K562 (cell line): Measurements from ENCODE around the gene EFHB. TPM values are rescaled to one million over a fixed set of nuclear protein-coding genes. Genes with fewer than 3 reads are reported as not detected.
A peak's percentile ranks its signal among the peaks of the same experiment; 100 is the strongest.

Source experiments
- GATA2 ChIP-seq: sonication (generic); formaldehyde crosslinking; IDR thresholded peaks from 2 replicates; pipeline ENCODE4 v1.4.0; 2020; ENCODE audit warnings: mild to moderate bottlenecking, missing genetic modification reagents
- MAFF ChIP-seq: IDR thresholded peaks from 2 replicates; pipeline ENCODE4 v1.6.1; 2012; ENCODE audit warnings: low read length, improper control_type of control experiment
- MAFK ChIP-seq: IDR thresholded peaks from 2 replicates; pipeline ENCODE4 v1.6.1; 2011; ENCODE audit warnings: low read length, improper control_type of control experiment
- MXI1 ChIP-seq: IDR thresholded peaks from 2 replicates; pipeline ENCODE4 v1.6.1; 2011; ENCODE audit warnings: low read depth, mild to moderate bottlenecking, improper control_type of control experiment, low read length
- PYGO2 ChIP-seq: fragments of 450-650 bp; IDR thresholded peaks from 2 replicates; pipeline ENCODE4 v1.6.1; 2016; ENCODE audit warnings: mild to moderate bottlenecking, missing genetic modification characterization, moderate library complexity, missing compliant biosample characterization
- RBBP5 ChIP-seq: fragments of 200-600 bp; sonication (generic); IDR thresholded peaks from 2 replicates; pipeline ENCODE4 v1.6.1; 2012; ENCODE audit warnings: borderline replicate concordance, mild to moderate bottlenecking, low read length, control low read depth, inconsistent platforms; ENCODE audit not compliant: insufficient read depth, poor library complexity, severe bottlenecking
- SMARCB1 ChIP-seq: IDR thresholded peaks from 2 replicates; pipeline ENCODE4 v1.6.1; 2011; ENCODE audit warnings: improper control_type of control experiment, low read depth; ENCODE audit not compliant: insufficient read length
- SP2 ChIP-seq: IDR thresholded peaks from 2 replicates; pipeline ENCODE4 v1.6.1; 2011; ENCODE audit warnings: mild to moderate bottlenecking, low read depth, low read length, moderate library complexity; ENCODE audit not compliant: poor library complexity, severe bottlenecking; ENCODE audit errors: extremely low read depth
- TFAM ChIP-seq: fragments of 250-450 bp; sonication (Bioruptor Pico); conservative IDR thresholded peaks from 2 replicates; pipeline ENCODE4 v1.5.0; 2021; ENCODE audit warnings: mild to moderate bottlenecking, moderate library complexity
- ZBTB8A ChIP-seq: fragments of 450-650 bp; IDR thresholded peaks from 2 replicates; pipeline ENCODE4 v1.6.1; 2018; ENCODE audit warnings: mild to moderate bottlenecking, moderate library complexity; ENCODE audit not compliant: partially characterized antibody
- ZFP30 ChIP-seq: fragments of 250-450 bp; sonication (Bioruptor Pico); IDR thresholded peaks from 2 replicates; pipeline ENCODE4 v1.8.0; 2022; ENCODE audit warnings: moderate library complexity, mild to moderate bottlenecking, inconsistent platforms, borderline replicate concordance
- ZFX ChIP-seq: sonication (generic); formaldehyde crosslinking; IDR thresholded peaks from 2 replicates; pipeline ENCODE4 v1.8.0; 2022; ENCODE audit warnings: mild to moderate bottlenecking, missing genetic modification reagents, moderate library complexity
- ZNF12 ChIP-seq: sonication (generic); formaldehyde crosslinking; IDR thresholded peaks from 2 replicates; pipeline ENCODE4 v1.4.0; 2020; ENCODE audit warnings: mild to moderate bottlenecking, missing genetic modification reagents
- ZNF239 ChIP-seq: fragments of 250-450 bp; sonication (Bioruptor Pico); IDR thresholded peaks from 2 replicates; pipeline ENCODE4 v1.4.0; 2020; ENCODE audit warnings: mild to moderate bottlenecking
- ZNF507 ChIP-seq: conservative IDR thresholded peaks from 2 replicates; pipeline ENCODE4 v1.6.1; 2017; ENCODE audit warnings: missing genetic modification characterization, missing compliant biosample characterization
- ZNF695 ChIP-seq: fragments of 450-650 bp; formaldehyde crosslinking; IDR thresholded peaks from 2 replicates; pipeline ENCODE4 v1.4.0; 2020; ENCODE audit warnings: mild to moderate bottlenecking, moderate library complexity
- ZNF764 ChIP-seq: fragments of 250-450 bp; sonication (Bioruptor Pico); IDR thresholded peaks from 2 replicates; pipeline ENCODE4 v1.4.0; 2020; ENCODE audit warnings: low read depth, mild to moderate bottlenecking, moderate library complexity
- polyA plus RNA-seq, 8 experiments: library from polyadenylated mRNA; depleted of rRNA in 4 of 8; stranded (reverse) in 5 of 8; unstranded in 3 of 8; fragments of >200 nt; fragmentation: Nextera tagmentation in 2 of 8; fragmentation: Illumina TruSeq in 1 of 8; extraction: Ambion mirVana in 2 of 8; extraction: Trizol in 1 of 8; gene quantifications; 2 replicates each; pipeline versions ENCODE4 v1.2.1 to v1.2.3, GENCODE V29; 2011 to 2014; ENCODE audit warnings: inconsistent platforms in 1 of 8, missing spikeins in 1 of 8
- total RNA-seq, 7 experiments: library from RNA; depleted of rRNA in 6 of 7; stranded (reverse); fragments of >200 nt in 6 of 7; fragmentation: Illumina TruSeq in 2 of 7; extraction: Trizol in 2 of 7; gene quantifications; 2 replicates each; pipeline versions ENCODE4 v1.2.1 to v1.2.3, GENCODE V29; 2011 to 2021; ENCODE audit warnings: low replicate concordance in 1 of 7
- TF ChIP-seq, protein P1 (sequence below): fragments of 250-450 bp; sonication (Bioruptor Pico); IDR thresholded peaks from 2 replicates; pipeline ENCODE4 v1.8.0; 2021; ENCODE audit warnings: moderate library complexity, mild to moderate bottlenecking, inconsistent platforms
- TF ChIP-seq, protein P2 (sequence below): fragments of 250-450 bp; sonication (Bioruptor Pico); IDR thresholded peaks from 2 replicates; pipeline ENCODE4 v1.5.0; 2021
- TF ChIP-seq, protein P3 (sequence below): sonication (generic); formaldehyde crosslinking; IDR thresholded peaks from 2 replicates; pipeline ENCODE4 v1.9.0; 2022; ENCODE audit warnings: mild to moderate bottlenecking, missing genetic modification reagents
- TF ChIP-seq, protein P4 (sequence below): fragments of 250-450 bp; sonication (Bioruptor Pico); IDR thresholded peaks from 2 replicates; pipeline ENCODE4 v1.8.0; 2022; ENCODE audit warnings: inconsistent platforms, mild to moderate bottlenecking, moderate library complexity, borderline replicate concordance

The EFHB gene
- total and polyA plus RNA-seq, 9 of the 15 experiments (the other 6 are each of a cell fraction or from before 2014, with no cell fraction given): 1.5 to 4.0 (median 1.8) TPM

DNA sequence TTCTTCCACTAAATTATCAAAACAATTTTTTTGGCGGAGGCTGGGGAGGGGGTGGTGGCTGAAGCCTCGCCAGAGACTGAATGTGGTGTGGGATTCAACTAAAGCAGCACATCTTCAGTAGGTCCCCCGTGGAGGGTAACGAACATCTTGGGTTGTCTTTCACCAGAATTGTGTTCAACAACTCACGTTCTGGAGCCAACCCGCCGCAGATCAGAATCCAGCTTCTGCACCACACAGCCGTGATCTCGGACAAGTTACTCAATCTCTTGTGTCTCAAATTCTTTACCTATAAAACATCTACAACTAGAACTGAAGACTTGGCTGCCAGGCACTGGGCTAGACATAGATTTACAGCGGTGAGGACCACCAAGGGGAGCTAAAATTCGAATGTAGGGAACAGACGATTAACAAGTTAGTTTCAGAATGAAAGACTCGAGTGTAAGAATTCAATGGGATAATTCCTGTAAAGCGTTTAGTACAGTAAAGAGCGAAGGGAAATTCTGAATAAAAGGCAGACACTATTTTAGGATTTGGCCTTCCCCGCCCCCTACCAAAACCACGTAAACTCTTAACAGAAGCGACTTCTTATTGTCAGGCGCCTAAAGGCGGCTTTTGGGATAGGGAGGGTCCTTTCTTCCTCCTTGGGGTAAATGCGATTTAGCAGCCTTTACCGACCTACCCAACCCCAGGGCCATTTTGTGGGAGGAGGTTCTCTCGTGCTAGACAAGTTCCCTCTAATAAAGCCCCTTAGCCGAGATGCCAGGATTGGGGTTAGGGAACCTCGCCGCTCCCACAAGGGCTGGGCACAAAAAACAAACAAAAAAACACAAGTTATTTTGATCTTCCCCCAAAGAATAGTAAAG is 12.2 kb upstream of the EFHB start (continued):
- TF ChIP-seq, protein P1, sequence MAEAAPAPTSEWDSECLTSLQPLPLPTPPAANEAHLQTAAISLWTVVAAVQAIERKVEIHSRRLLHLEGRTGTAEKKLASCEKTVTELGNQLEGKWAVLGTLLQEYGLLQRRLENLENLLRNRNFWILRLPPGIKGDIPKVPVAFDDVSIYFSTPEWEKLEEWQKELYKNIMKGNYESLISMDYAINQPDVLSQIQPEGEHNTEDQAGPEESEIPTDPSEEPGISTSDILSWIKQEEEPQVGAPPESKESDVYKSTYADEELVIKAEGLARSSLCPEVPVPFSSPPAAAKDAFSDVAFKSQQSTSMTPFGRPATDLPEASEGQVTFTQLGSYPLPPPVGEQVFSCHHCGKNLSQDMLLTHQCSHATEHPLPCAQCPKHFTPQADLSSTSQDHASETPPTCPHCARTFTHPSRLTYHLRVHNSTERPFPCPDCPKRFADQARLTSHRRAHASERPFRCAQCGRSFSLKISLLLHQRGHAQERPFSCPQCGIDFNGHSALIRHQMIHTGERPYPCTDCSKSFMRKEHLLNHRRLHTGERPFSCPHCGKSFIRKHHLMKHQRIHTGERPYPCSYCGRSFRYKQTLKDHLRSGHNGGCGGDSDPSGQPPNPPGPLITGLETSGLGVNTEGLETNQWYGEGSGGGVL: no peak
- TF ChIP-seq TFAM (CRISPR knock-in tag) (no peak), ZNF12 (CRISPR knock-in tag) (no peak), ZNF507 (tag) (no peak), ZNF764 (CRISPR knock-in tag) (0 out of 2 replicates have a peak, but pooled peaks have one; percentile 60), ZFX (CRISPR knock-in tag) (no peak; the same call in 1 of the 2 replicates), SMARCB1 (no peak), ZNF239 (CRISPR knock-in tag) (peak; percentile 32; the same call in 1 of the 2 replicates), PYGO2 (tag) (peak; percentile 15; the same call in 1 of the 2 replicates), ZBTB8A (no peak), ZNF695 (CRISPR knock-in tag) (no peak), MAFF (no peak), MXI1 (no peak), ZFP30 (CRISPR knock-in tag) (0 out of 2 replicates have a peak, but pooled peaks have one; percentile 80), SP2 (no peak), GATA2 (CRISPR knock-in tag) (no peak), RBBP5 (no peak), MAFK (no peak)
- TF ChIP-seq, protein P2, sequence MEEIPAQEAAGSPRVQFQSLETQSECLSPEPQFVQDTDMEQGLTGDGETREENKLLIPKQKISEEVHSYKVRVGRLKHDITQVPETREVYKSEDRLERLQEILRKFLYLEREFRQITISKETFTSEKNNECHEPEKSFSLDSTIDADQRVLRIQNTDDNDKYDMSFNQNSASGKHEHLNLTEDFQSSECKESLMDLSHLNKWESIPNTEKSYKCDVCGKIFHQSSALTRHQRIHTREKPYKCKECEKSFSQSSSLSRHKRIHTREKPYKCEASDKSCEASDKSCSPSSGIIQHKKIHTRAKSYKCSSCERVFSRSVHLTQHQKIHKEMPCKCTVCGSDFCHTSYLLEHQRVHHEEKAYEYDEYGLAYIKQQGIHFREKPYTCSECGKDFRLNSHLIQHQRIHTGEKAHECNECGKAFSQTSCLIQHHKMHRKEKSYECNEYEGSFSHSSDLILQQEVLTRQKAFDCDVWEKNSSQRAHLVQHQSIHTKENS (CRISPR knock-in tag): no peak
- TF ChIP-seq, protein P3, sequence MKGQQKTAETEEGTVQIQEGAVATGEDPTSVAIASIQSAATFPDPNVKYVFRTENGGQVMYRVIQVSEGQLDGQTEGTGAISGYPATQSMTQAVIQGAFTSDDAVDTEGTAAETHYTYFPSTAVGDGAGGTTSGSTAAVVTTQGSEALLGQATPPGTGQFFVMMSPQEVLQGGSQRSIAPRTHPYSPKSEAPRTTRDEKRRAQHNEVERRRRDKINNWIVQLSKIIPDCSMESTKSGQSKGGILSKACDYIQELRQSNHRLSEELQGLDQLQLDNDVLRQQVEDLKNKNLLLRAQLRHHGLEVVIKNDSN (CRISPR knock-in tag): no peak
- TF ChIP-seq, protein P4, sequence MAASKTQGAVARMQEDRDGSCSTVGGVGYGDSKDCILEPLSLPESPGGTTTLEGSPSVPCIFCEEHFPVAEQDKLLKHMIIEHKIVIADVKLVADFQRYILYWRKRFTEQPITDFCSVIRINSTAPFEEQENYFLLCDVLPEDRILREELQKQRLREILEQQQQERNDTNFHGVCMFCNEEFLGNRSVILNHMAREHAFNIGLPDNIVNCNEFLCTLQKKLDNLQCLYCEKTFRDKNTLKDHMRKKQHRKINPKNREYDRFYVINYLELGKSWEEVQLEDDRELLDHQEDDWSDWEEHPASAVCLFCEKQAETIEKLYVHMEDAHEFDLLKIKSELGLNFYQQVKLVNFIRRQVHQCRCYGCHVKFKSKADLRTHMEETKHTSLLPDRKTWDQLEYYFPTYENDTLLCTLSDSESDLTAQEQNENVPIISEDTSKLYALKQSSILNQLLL: no peak
